ENCODE results near the gene ACOX1.
A peak's percentile ranks its signal among the peaks of the same experiment; 100 is the strongest.

Gene ACOX1

DNA sequence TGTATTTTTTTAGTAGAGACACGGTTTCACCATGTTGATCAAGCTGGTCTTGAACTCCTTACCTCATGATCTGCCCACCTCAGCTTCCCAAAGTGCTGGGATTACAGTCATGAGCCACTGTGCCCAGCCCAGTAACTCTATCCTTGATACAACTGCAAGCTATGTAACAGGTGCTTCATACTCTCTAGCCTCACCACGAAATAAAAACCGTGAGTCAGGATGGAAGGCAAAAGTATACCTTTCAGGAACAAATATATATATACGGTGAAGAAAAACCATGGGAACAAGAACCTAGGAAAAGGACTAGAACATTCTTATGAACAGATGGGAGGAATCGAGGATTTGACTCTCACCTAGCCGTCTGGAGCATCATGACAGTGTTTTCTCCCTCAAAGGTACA, 28.5 kb downstream of the ACOX1 start:
- no peak overlapping the region for H3K27ac ChIP-seq (ENCODE audit: low read depth, low read length)
- H3K4me3 ChIP-seq (ENCODE audit: low read depth, low read length) = no peak overlapping the region
- H3K36me3 ChIP-seq (ENCODE audit: control insufficient read depth, insufficient read depth, low read length) = peaks cover 79% of the 10 kb centered on the region
- H3K4me1 ChIP-seq (ENCODE audit: control insufficient read depth, insufficient read depth, low read length) = no peaks in the 10 kb centered on the region
- H3K27me3 ChIP-seq (ENCODE audit: control insufficient read depth, insufficient read depth, low read length) = no peaks in the 10 kb centered on the region
- no peaks in the 10 kb centered on the region for H3K9me3 ChIP-seq (ENCODE audit: control insufficient read depth, insufficient read depth, low read depth, low read length)
- H3K9ac ChIP-seq (ENCODE audit: low read length) = no peak overlapping the region

GRCh38 chr17:75945211-75945610, 33.8 kb downstream of the ACOX1 start:
- peaks cover 48% of the 10 kb centered on the region for H3K36me3 ChIP-seq (ENCODE audit: control insufficient read depth, insufficient read depth, low read length)
- H3K4me1 ChIP-seq (ENCODE audit: control insufficient read depth, insufficient read depth, low read length) = peaks cover 4% of the 10 kb centered on the region; the same call in 1 of the 2 replicates
- no peak overlapping the region for H3K27ac ChIP-seq (ENCODE audit: low read depth, low read length)
- no peaks in the 10 kb centered on the region for H3K9me3 ChIP-seq (ENCODE audit: control insufficient read depth, insufficient read depth, low read depth, low read length)
- H3K27me3 ChIP-seq (ENCODE audit: control insufficient read depth, insufficient read depth, low read length) = no peaks in the 10 kb centered on the region
- no peak overlapping the region for H3K9ac ChIP-seq (ENCODE audit: low read length)
- H3K4me3 ChIP-seq (ENCODE audit: low read depth, low read length) = no peak overlapping the region

DNA sequence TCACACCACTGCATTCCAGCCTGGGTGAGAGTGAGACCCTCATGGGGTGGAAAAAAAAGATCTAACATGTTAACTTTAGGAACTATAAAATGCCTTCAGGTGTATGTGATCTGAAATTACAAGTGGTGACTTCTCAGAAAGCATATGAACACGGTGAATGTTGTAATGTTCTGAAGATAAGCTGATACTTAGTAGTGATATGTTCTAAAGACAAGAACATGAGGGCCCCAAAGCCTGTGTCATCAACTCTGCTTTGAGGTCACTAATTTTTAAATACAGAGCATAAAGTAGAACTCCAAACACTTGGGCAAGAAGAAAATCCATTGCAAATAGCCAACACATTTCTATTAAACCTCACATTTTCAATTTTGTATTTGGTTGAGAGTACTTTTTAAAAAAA, 35.5 kb downstream of the ACOX1 start:
- Histone ChIP-seq H3K4me3 (ENCODE audit: low read depth, low read length) (no peak overlapping the region), H3K4me1 (ENCODE audit: control insufficient read depth, insufficient read depth, low read length) (peaks cover 4% of the 10 kb centered on the region; the same call in 1 of the 2 replicates), H3K27ac (ENCODE audit: low read depth, low read length) (no peak overlapping the region), H3K36me3 (ENCODE audit: control insufficient read depth, insufficient read depth, low read length) (peaks cover 35% of the 10 kb centered on the region), H3K9ac (ENCODE audit: low read length) (no peak overlapping the region), H3K9me3 (ENCODE audit: control insufficient read depth, insufficient read depth, low read depth, low read length) (no peaks in the 10 kb centered on the region), H3K27me3 (ENCODE audit: control insufficient read depth, insufficient read depth, low read length) (no peaks in the 10 kb centered on the region)

GRCh38 chr17:75942473-75942872, 36.5 kb downstream of the ACOX1 start:
- no peak overlapping the region for H3K9ac ChIP-seq (ENCODE audit: low read length)
- no peaks in the 10 kb centered on the region for H3K9me3 ChIP-seq (ENCODE audit: control insufficient read depth, insufficient read depth, low read depth, low read length)
- H3K4me3 ChIP-seq (ENCODE audit: low read depth, low read length) = no peak overlapping the region
- peaks cover 4% of the 10 kb centered on the region; the same call in 1 of the 2 replicates for H3K4me1 ChIP-seq (ENCODE audit: control insufficient read depth, insufficient read depth, low read length)
- no peaks in the 10 kb centered on the region for H3K27me3 ChIP-seq (ENCODE audit: control insufficient read depth, insufficient read depth, low read length)
- H3K36me3 ChIP-seq (ENCODE audit: control insufficient read depth, insufficient read depth, low read length) = peaks cover 25% of the 10 kb centered on the region
- no peak overlapping the region for H3K27ac ChIP-seq (ENCODE audit: low read depth, low read length)

GRCh38 chr17:75941442-75941819, 37.5 kb downstream of the ACOX1 start:
- H3K9ac ChIP-seq (ENCODE audit: low read length) = no peak overlapping the region
- H3K27ac ChIP-seq (ENCODE audit: low read depth, low read length) = no peak overlapping the region
- H3K4me3 ChIP-seq (ENCODE audit: low read depth, low read length) = peak overlapping the region; percentile 81
- H3K27me3 ChIP-seq (ENCODE audit: control insufficient read depth, insufficient read depth, low read length) = no peaks in the 10 kb centered on the region
- H3K9me3 ChIP-seq (ENCODE audit: control insufficient read depth, insufficient read depth, low read depth, low read length) = no peaks in the 10 kb centered on the region
- H3K36me3 ChIP-seq (ENCODE audit: control insufficient read depth, insufficient read depth, low read length) = peaks cover 18% of the 10 kb centered on the region
- peaks cover 4% of the 10 kb centered on the region; the same call in 1 of the 2 replicates for H3K4me1 ChIP-seq (ENCODE audit: control insufficient read depth, insufficient read depth, low read length)

- Histone ChIP-seq H3K27ac (ENCODE audit: low read depth, low read length) (peak within 1 kb of the TSS; percentile 70; the same call in 1 of the 2 replicates), H3K4me3 (ENCODE audit: low read depth, low read length) (peak within 1 kb of the TSS; percentile 81), H3K27me3 (ENCODE audit: control insufficient read depth, insufficient read depth, low read length) (no peaks in the 10 kb centered on the region), H3K4me1 (ENCODE audit: control insufficient read depth, insufficient read depth, low read length) (peaks cover 4% of the 10 kb centered on the region; the same call in 1 of the 2 replicates), H3K9me3 (ENCODE audit: control insufficient read depth, insufficient read depth, low read depth, low read length) (no peaks in the 10 kb centered on the region), H3K36me3 (ENCODE audit: control insufficient read depth, insufficient read depth, low read length) (peaks cover 12% of the 10 kb centered on the region), H3K9ac (ENCODE audit: low read length) (peak within 1 kb of the TSS; percentile 84)
Measured at GRCh38 chr17:75940727-75941441, 38.1 kb downstream of the ACOX1 start, which contains the start of gene FBF1. TSS of gene FBF1 (minus strand) at chr17:75941042. CDS start at chr17:75938149, 2,893 bp downstream.

DNA sequence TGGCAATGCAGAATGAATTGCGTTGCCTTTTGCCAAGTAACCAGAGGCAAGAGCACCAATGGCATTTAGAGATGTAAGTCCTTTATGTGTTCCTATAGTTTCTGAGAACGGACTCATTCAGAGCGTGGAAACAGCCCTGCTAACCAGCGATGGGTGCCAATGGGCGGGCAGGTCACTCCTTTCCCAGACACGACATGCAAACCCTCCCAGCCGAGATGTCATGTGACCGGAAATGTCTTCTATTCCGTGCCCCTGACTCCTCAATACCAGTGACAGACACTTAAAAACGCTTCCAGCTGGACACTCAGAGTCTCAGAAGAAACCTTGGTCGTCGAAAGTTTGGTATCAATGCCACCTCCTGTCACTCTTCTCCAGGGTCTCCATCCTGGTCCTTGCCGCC, 41.3 kb downstream of the ACOX1 start:
- Histone ChIP-seq H3K27me3 (ENCODE audit: control insufficient read depth, insufficient read depth, low read length) (no peaks in the 10 kb centered on the region), H3K4me1 (ENCODE audit: control insufficient read depth, insufficient read depth, low read length) (peaks cover 4% of the 10 kb centered on the region; the same call in 1 of the 2 replicates), H3K9me3 (ENCODE audit: control insufficient read depth, insufficient read depth, low read depth, low read length) (no peaks in the 10 kb centered on the region), H3K4me3 (ENCODE audit: low read depth, low read length) (no peak overlapping the region), H3K9ac (ENCODE audit: low read length) (no peak overlapping the region), H3K27ac (ENCODE audit: low read depth, low read length) (no peak overlapping the region), H3K36me3 (ENCODE audit: control insufficient read depth, insufficient read depth, low read length) (peaks cover 6% of the 10 kb centered on the region)

- Histone ChIP-seq H3K9ac (ENCODE audit: low read length) (no peak overlapping the region), H3K36me3 (ENCODE audit: control insufficient read depth, insufficient read depth, low read length) (peaks cover 16% of the 10 kb centered on the region), H3K4me3 (ENCODE audit: low read depth, low read length) (no peak overlapping the region), H3K4me1 (ENCODE audit: control insufficient read depth, insufficient read depth, low read length) (no peaks in the 10 kb centered on the region), H3K27ac (ENCODE audit: low read depth, low read length) (no peak overlapping the region), H3K27me3 (ENCODE audit: control insufficient read depth, insufficient read depth, low read length) (no peaks in the 10 kb centered on the region), H3K9me3 (ENCODE audit: control insufficient read depth, insufficient read depth, low read depth, low read length) (no peaks in the 10 kb centered on the region)
Measured at GRCh38 chr17:75933808-75934207, 45.2 kb downstream of the ACOX1 start.

DNA sequence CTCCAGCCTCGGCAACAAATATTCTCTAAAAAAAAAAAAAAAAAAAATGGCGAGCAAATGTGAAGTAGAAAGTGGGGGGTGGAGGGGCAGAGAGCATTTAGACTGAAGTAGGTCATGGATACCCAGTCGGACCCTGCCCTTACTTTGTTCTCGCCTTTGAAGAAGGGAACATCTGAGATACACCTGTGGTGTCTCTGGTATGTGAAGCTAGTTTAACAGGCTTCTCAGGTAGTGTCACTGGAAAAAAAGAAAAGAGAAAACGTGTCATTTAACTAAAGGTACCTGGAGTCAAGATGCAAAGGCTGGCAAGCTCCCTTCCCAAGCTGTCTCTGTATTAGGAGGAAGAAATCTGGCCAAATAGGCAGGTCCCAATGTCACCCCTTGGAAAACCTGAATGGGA, 46.1 kb downstream of the ACOX1 start:
- peaks cover 17% of the 10 kb centered on the region for H3K36me3 ChIP-seq (ENCODE audit: control insufficient read depth, insufficient read depth, low read length)
- no peak overlapping the region for H3K27ac ChIP-seq (ENCODE audit: low read depth, low read length)
- H3K9me3 ChIP-seq (ENCODE audit: control insufficient read depth, insufficient read depth, low read depth, low read length) = no peaks in the 10 kb centered on the region

DNA sequence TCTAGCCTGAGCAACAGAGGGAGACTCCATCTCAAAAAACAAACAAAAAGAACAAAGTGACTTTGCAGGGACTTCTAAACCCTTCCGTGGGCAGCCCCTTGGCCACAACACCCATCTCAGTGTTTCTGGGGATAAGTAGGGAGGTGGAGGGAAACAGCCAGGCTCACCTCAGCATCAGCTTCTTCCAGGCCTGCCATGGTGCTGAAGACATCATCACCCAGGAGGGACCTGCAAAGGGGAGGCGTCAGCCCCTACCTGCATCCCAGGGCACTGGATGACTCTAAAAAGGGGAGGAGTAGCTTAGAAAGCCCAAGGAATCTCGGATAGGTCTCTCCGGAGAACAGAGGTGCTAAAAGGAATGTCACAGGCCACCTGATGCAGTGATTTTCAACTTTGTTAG, 47.9 kb downstream of the ACOX1 start:
- no peak overlapping the region for H3K9ac ChIP-seq (ENCODE audit: low read length)
- H3K36me3 ChIP-seq (ENCODE audit: control insufficient read depth, insufficient read depth, low read length) = peaks cover 28% of the 10 kb centered on the region
- no peaks in the 10 kb centered on the region for H3K4me1 ChIP-seq (ENCODE audit: control insufficient read depth, insufficient read depth, low read length)
- no peak overlapping the region for H3K4me3 ChIP-seq (ENCODE audit: low read depth, low read length)
- no peaks in the 10 kb centered on the region for H3K27me3 ChIP-seq (ENCODE audit: control insufficient read depth, insufficient read depth, low read length)
- H3K27ac ChIP-seq (ENCODE audit: low read depth, low read length) = no peak overlapping the region
- H3K9me3 ChIP-seq (ENCODE audit: control insufficient read depth, insufficient read depth, low read depth, low read length) = no peaks in the 10 kb centered on the region

More for the DNA sequence above, 46.1 kb downstream of the ACOX1 start:
- Histone ChIP-seq H3K9ac (ENCODE audit: low read length) (no peak overlapping the region), H3K4me1 (ENCODE audit: control insufficient read depth, insufficient read depth, low read length) (no peaks in the 10 kb centered on the region), H3K4me3 (ENCODE audit: low read depth, low read length) (no peak overlapping the region), H3K27me3 (ENCODE audit: control insufficient read depth, insufficient read depth, low read length) (no peaks in the 10 kb centered on the region)

DNA sequence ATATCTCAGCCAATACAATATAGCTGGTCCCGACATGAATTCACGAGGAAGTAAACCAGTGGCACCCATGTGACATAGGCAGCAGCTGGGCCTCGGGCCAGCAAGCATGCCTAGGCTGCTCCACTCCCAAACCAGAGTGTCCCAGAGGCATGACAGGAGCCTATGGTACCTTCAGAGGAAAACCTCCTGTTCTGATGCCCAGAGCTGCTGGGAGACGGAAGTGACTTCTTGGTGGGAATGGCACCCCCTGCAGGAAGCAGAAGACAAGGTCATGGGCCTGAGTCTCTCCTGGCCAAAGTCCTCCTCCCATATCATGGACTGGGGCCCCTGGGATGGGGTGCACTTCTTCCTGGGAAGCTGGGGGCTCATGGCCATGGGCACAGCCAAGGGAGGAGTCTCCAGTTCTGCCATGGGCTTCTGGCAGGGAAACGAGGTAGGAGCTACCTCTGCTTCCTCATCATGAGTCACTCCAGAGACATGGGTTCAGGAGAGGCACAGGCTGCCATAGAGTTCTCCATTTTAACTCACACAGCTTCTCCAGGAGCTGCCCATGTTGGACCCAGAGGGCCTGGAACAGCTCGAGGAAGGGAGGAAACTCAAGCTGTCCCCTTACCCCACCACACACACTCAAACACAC, 51.6 kb downstream of the ACOX1 start:
- Histone ChIP-seq H3K27ac (ENCODE audit: low read depth, low read length) (no peak overlapping the region), H3K9ac (ENCODE audit: low read length) (no peak overlapping the region), H3K9me3 (ENCODE audit: control insufficient read depth, insufficient read depth, low read depth, low read length) (no peaks in the 10 kb centered on the region), H3K4me1 (ENCODE audit: control insufficient read depth, insufficient read depth, low read length) (no peaks in the 10 kb centered on the region), H3K36me3 (ENCODE audit: control insufficient read depth, insufficient read depth, low read length) (peaks cover 49% of the 10 kb centered on the region), H3K4me3 (ENCODE audit: low read depth, low read length) (no peak overlapping the region), H3K27me3 (ENCODE audit: control insufficient read depth, insufficient read depth, low read length) (no peaks in the 10 kb centered on the region)

All from HUES6 (cell line).